Esophagus squamous epithelium (tissue), 5 donors: ENCODE measurements around the gene GRHL1. TPM values are rescaled to one million over a fixed set of nuclear protein-coding genes. Genes with fewer than 3 reads are reported as not detected.
A peak's percentile ranks its signal among the peaks of the same experiment; 100 is the strongest.

ENCODE experiments used
- DNase-seq: peaks from one replicate; lab custom pipeline; 2025; lab: John Stamatoyannopoulos, UW
- H3K27ac ChIP-seq, 4 donors: fragments of 200-600 bp; sonication (generic); one replicate each; pipeline ENCODE4 v1.5.1; 2016 to 2019; ENCODE audit warnings: mild to moderate bottlenecking in 1 of 4
- H3K27me3 ChIP-seq, 4 donors: fragments of 200-600 bp; sonication (generic); 1 replicate in 3 of 4; 2 replicates in 1 of 4; pipeline versions ENCODE4 v1.5.1 to v1.6.0; 2017 to 2021; ENCODE audit warnings: antibody characterized with exemption in 1 of 4
- H3K36me3 ChIP-seq, 3 donors: fragments of 200-600 bp; sonication (generic); one replicate each; pipeline ENCODE4 v1.5.1; 2016 to 2019
- H3K4me1 ChIP-seq, 3 donors: fragments of 200-600 bp; sonication (generic); one replicate each; pipeline ENCODE4 v1.5.1; 2017 to 2019
- H3K4me3 ChIP-seq, 4 donors: fragments of 200-600 bp; sonication (generic); 1 replicate in 3 of 4; 2 replicates in 1 of 4; pipeline ENCODE4 v1.5.1; 2016 to 2019; ENCODE audit warnings: mild to moderate bottlenecking in 2 of 4, moderate library complexity in 1 of 4
- H3K9me3 ChIP-seq, 3 donors: fragments of 200-600 bp; sonication (generic); one replicate each; pipeline ENCODE4 v1.5.1; 2016 to 2019
- POLR2A ChIP-seq, 4 donors: fragments of 450-650 bp; IDR thresholded peaks; one replicate each; pipeline ENCODE4 v1.6.1; 2017; ENCODE audit warnings: antibody characterized with exemption in 4 of 4, mild to moderate bottlenecking in 4 of 4, moderate library complexity in 3 of 4
- WGBS, 2 donors: methylation state at CpG; one replicate each; pipeline ENCODE4 v1.1.5; 2018; 5-methylcytosine and 5-hydroxymethylcytosine counted together
- intact Hi-C: fragments of 100-400 bp; cut with DNase I; formaldehyde crosslinking; loops from one replicate; pipeline ENCODE4 v1.15.0; 2022
- total RNA-seq, 4 donors: library from RNA; depleted of rRNA; stranded (reverse); fragments of >200 nt; gene quantifications; one replicate each; pipeline ENCODE4 v1.1.0, GENCODE V29; 2016
- TF ChIP-seq, protein P1 (sequence below), 6 experiments: fragments of 450-650 bp in 4 of 6; fragments of 200-600 bp in 2 of 6; sonication (generic) in 2 of 6; IDR thresholded peaks; one replicate each; pipeline ENCODE4 v1.5.1; 2016 to 2019; ENCODE audit warnings: antibody characterized with exemption in 6 of 6, mild to moderate bottlenecking in 4 of 6, moderate library complexity in 4 of 6
- donor health status: DM: yes; HTN: yes; CAD: no.

GRHL1 gene
- total RNA-seq, 4 donors from 2014 or later, result 76.3 to 192 (median 115) TPM

GRCh38 chr2:10043906-10044601 lies 92.6 kb downstream of the GRHL1 start:
- no peaks in the 10 kb centered on the region for H3K9me3 ChIP-seq
- peak overlapping the region; percentile 90 to 100 (median 97) for H3K27ac ChIP-seq
- H3K4me3 ChIP-seq, result peak overlapping the region; percentile 50 to 94 (median 62)
- WGBS, 2 donors, result 48 to 72% methylated on average over 10 to 15 of the region's 90 CpGs
- intact Hi-C loops, result no loop called here
- no peak for TF ChIP-seq POLR2A (IDR thresholded peaks at IDR 0.05)
- TF ChIP-seq, protein P1, sequence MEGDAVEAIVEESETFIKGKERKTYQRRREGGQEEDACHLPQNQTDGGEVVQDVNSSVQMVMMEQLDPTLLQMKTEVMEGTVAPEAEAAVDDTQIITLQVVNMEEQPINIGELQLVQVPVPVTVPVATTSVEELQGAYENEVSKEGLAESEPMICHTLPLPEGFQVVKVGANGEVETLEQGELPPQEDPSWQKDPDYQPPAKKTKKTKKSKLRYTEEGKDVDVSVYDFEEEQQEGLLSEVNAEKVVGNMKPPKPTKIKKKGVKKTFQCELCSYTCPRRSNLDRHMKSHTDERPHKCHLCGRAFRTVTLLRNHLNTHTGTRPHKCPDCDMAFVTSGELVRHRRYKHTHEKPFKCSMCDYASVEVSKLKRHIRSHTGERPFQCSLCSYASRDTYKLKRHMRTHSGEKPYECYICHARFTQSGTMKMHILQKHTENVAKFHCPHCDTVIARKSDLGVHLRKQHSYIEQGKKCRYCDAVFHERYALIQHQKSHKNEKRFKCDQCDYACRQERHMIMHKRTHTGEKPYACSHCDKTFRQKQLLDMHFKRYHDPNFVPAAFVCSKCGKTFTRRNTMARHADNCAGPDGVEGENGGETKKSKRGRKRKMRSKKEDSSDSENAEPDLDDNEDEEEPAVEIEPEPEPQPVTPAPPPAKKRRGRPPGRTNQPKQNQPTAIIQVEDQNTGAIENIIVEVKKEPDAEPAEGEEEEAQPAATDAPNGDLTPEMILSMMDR (IDR thresholded peaks at IDR 0.05), result no peak
- peaks cover 14 to 90% (median 55%) of the 10 kb centered on the region in 3 donors for H3K4me1 ChIP-seq
- peak; percentile 74 for DNase-seq
- no peaks in the 10 kb centered on the region for H3K27me3 ChIP-seq
- peaks cover 11 to 29% (median 12%) of the 10 kb centered on the region in 3 donors for H3K36me3 ChIP-seq

DNA sequence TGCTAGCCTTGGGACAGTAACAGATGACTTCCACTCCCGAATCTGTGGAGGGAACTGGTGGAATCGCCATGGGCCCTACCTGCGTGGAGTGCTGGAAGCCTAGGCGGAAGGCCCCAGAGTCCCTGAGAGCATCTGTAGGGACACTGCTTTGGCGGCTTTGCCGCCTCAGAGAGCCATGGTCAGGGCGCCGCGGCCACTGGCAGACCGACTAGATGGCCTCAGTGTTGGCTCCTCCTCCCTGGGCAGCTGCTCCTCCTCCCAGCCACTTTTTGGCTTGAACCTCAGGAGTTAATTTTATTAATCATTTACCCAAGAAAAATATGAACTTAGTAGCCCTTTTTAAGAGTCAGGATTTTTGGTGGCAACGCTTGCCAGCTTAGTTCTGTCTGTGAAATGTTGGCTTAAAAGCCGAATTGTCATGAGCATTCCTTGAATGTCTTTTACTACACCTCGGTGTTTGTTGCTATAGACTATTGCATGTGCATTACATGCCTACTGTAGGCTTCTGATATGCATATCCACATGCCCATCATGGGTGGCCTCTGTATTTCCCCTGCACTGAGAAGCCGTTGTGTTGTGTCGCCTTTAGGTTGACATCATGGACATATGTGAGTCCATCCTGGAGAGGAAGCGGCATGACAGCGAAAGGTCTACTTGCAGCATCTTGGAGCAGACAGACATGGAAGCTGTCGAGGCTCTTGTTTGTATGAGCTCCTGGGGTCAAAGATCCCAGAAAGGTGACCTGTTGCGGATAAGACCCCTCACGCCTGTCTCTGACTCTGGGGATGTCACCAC lies 94.3 kb downstream of the GRHL1 start:
- H3K36me3 ChIP-seq, result peaks cover 12 to 44% (median 15%) of the 10 kb centered on the region in 3 donors
- no peaks in the 10 kb centered on the region for H3K9me3 ChIP-seq
- TF ChIP-seq, protein P1 (IDR thresholded peaks at IDR 0.05), result no peak
- no peak for TF ChIP-seq POLR2A (IDR thresholded peaks at IDR 0.05)
- peaks cover 11 to 88% (median 48%) of the 10 kb centered on the region in 3 donors for H3K4me1 ChIP-seq
- no peaks in the 10 kb centered on the region for H3K27me3 ChIP-seq
- intact Hi-C loops, result no loop called here
- no peak for DNase-seq
- H3K4me3 ChIP-seq, result peak overlapping the region in 1 of 4 donors; percentile 94
- peak overlapping the region in 3 of 4 donors; percentile 90 to 100 (median 99) for H3K27ac ChIP-seq
- WGBS, 2 donors, result 74 to 75% methylated on average over 11 to 15 of the region's 20 CpGs

- Histone ChIP-seq H3K27ac (peak overlapping the region in 1 of 4 donors; percentile 11), H3K27me3 (no peaks in the 10 kb centered on the region), H3K4me1 (peaks cover 7 to 76% (median 37%) of the 10 kb centered on the region in 3 donors), H3K9me3 (no peaks in the 10 kb centered on the region), H3K36me3 (peaks cover 12 to 55% (median 15%) of the 10 kb centered on the region in 3 donors), H3K4me3 (no peak overlapping the region)
- 53 to 65% methylated on average over 7 of the region's 7 CpGs for WGBS, 2 donors
- no peak for DNase-seq
- no peak for TF ChIP-seq POLR2A (IDR thresholded peaks at IDR 0.05)
- TF ChIP-seq, protein P1 (IDR thresholded peaks at IDR 0.05), result no peak
- intact Hi-C loops, result no loop called here
Measured at GRCh38 chr2:10046931-10047330, 95.4 kb downstream of the GRHL1 start.

GRCh38 chr2:10047616-10048500 lies 96.4 kb downstream of the GRHL1 start:
- Histone ChIP-seq H3K36me3 (peaks cover 12 to 64% (median 15%) of the 10 kb centered on the region in 3 donors), H3K4me1 (peaks cover 4 to 68% (median 31%) of the 10 kb centered on the region in 3 donors), H3K4me3 (no peak overlapping the region), H3K9me3 (no peaks in the 10 kb centered on the region), H3K27ac (no peak overlapping the region), H3K27me3 (no peaks in the 10 kb centered on the region)
- TF ChIP-seq, protein P1 (IDR thresholded peaks at IDR 0.05), result no peak
- no peak for TF ChIP-seq POLR2A (IDR thresholded peaks at IDR 0.05)
- DNase-seq, result no peak
- WGBS, 2 donors, result 84 to 96% methylated on average over 12 to 14 of the region's 15 CpGs
- intact Hi-C loops, result no loop called here
